OCI-LY1 (cell line): ENCODE data around the gene BCL2L13.
"Not testable (repeated sequence)": the region's sequence is repeated elsewhere in the genome, so short reads cannot be mapped to it uniquely, and the experiment has no call there.

Source experiments
- H2AFZ ChIP-seq: fragments of 200-600 bp; sonication (generic), shearing (Covaris generic); 2 replicates; pipeline ENCODE4 v1.6.0; 2014; ENCODE audit warnings: antibody characterized with exemption, mild to moderate bottlenecking, low read length
- H3F3A ChIP-seq: fragments of 200-600 bp; sonication (generic), shearing (Covaris generic); 2 replicates; pipeline ENCODE4 v1.6.0; 2014; ENCODE audit warnings: mild to moderate bottlenecking, antibody characterized with exemption, low read length, moderate library complexity; ENCODE audit not compliant: insufficient read depth
- H3K27ac ChIP-seq: fragments of 200-600 bp; sonication (generic); 2 replicates; pipeline ENCODE4 v1.5.1; 2014; ENCODE audit warnings: low read length, mixed run types, mild to moderate bottlenecking, low read depth; ENCODE audit not compliant: poor library complexity, severe bottlenecking
- H3K27me3 ChIP-seq: fragments of 200-600 bp; sonication (generic); 2 replicates; pipeline ENCODE4 v1.6.0; 2014; ENCODE audit warnings: antibody characterized with exemption, mild to moderate bottlenecking, low read length, moderate library complexity; ENCODE audit not compliant: insufficient read depth
- H3K36me3 ChIP-seq: fragments of 200-600 bp; sonication (generic); 2 replicates; pipeline ENCODE4 v1.6.1; 2014; ENCODE audit warnings: mild to moderate bottlenecking, antibody characterized with exemption, low read length, moderate library complexity, mixed read lengths; ENCODE audit not compliant: insufficient read depth
- H3K4me1 ChIP-seq: fragments of 200-600 bp; sonication (generic); 2 replicates; pipeline ENCODE4 v1.5.1; 2014; ENCODE audit warnings: mild to moderate bottlenecking, low read length, moderate library complexity; ENCODE audit not compliant: insufficient read depth, severe bottlenecking
- H3K4me2 ChIP-seq: fragments of 200-600 bp; sonication (generic), shearing (Covaris generic); 2 replicates; pipeline ENCODE4 v1.6.1; 2014; ENCODE audit warnings: low read length
- H3K4me3 ChIP-seq: fragments of 200-600 bp; sonication (generic); 2 replicates; pipeline ENCODE4 v1.5.1; 2014; ENCODE audit warnings: low read length, low read depth, mild to moderate bottlenecking, mixed read lengths; ENCODE audit not compliant: poor library complexity, severe bottlenecking
- H3K79me2 ChIP-seq: fragments of 200-600 bp; shearing (Covaris generic); 2 replicates; pipeline ENCODE4 v1.6.1; 2016; ENCODE audit warnings: mixed run types, low read length, mixed read lengths; ENCODE audit not compliant: insufficient read depth
- H3K9ac ChIP-seq: fragments of 200-600 bp; sonication (generic), shearing (Covaris generic); 2 replicates; pipeline ENCODE4 v1.6.1; 2014; ENCODE audit warnings: mild to moderate bottlenecking, low read length, mixed read lengths
- H3K9me2 ChIP-seq: fragments of 200-600 bp; sonication (generic), shearing (Covaris generic); 2 replicates; pipeline ENCODE4 v1.6.1; 2014; ENCODE audit warnings: low read depth, mild to moderate bottlenecking, low read length, mixed read lengths
- H3K9me3 ChIP-seq: fragments of 200-600 bp; shearing (Covaris generic); 2 replicates; pipeline ENCODE4 v1.6.1; 2014; ENCODE audit warnings: low read length, mixed read lengths
- H4K20me1 ChIP-seq: fragments of 200-600 bp; sonication (generic), shearing (Covaris generic); 2 replicates; pipeline ENCODE4 v1.6.0; 2016; ENCODE audit warnings: mild to moderate bottlenecking, low read length; ENCODE audit not compliant: insufficient read depth
- CTCF ChIP-seq: fragments of 200-600 bp; sonication (generic), shearing (Covaris generic); IDR thresholded peaks from 2 replicates; pipeline ENCODE4 v1.5.1; 2017; ENCODE audit warnings: mild to moderate bottlenecking, antibody characterized with exemption, low read length, moderate library complexity, mixed read lengths
- EZH2 ChIP-seq: fragments of 200-600 bp; sonication (generic), shearing (Covaris generic); IDR thresholded peaks from 2 replicates; pipeline ENCODE4 v1.8.0; 2017; ENCODE audit warnings: borderline replicate concordance, mixed run types, mild to moderate bottlenecking, antibody characterized with exemption, low read length, moderate library complexity, mixed read lengths

BCL2L13 gene

GRCh38 chr22:17633217-17633997 is 5.2 kb upstream of the BCL2L13 start:
- H3K27me3 ChIP-seq: no peaks in the 10 kb centered on the region
- H4K20me1 ChIP-seq: no peaks in the 10 kb centered on the region
- H3F3A ChIP-seq: no peaks in the 10 kb centered on the region
- no peaks in the 10 kb centered on the region for H3K36me3 ChIP-seq
- H3K79me2 ChIP-seq: peaks cover 5% of the 10 kb centered on the region
- H3K4me3 ChIP-seq: no peak overlapping the region
- no peaks in the 10 kb centered on the region for H3K9me3 ChIP-seq
- TF ChIP-seq CTCF: no peak
- H3K27ac ChIP-seq: peak overlapping the region; percentile 19
- no peak overlapping the region for H3K9ac ChIP-seq
- no peaks in the 10 kb centered on the region for H3K9me2 ChIP-seq
- H3K4me2 ChIP-seq: no peak overlapping the region
- no peak overlapping the region for H2AFZ ChIP-seq
- H3K4me1 ChIP-seq: peaks cover 16% of the 10 kb centered on the region

GRCh38 chr22:17633998-17634323 is 4.6 kb upstream of the BCL2L13 start:
- TF ChIP-seq CTCF: no peak
- TF ChIP-seq EZH2: no peak
- Histone ChIP-seq H3K27ac (no peak overlapping the region), H3K9me3 (no peaks in the 10 kb centered on the region), H3K79me2 (0 out of 2 replicates have a peak, but pooled peaks cover 3% of the 10 kb centered on the region), H3F3A (no peaks in the 10 kb centered on the region), H3K4me3 (no peak overlapping the region), H3K27me3 (no peaks in the 10 kb centered on the region), H4K20me1 (no peaks in the 10 kb centered on the region), H3K9ac (no peak overlapping the region), H2AFZ (no peak overlapping the region), H3K36me3 (no peaks in the 10 kb centered on the region), H3K4me1 (peaks cover 16% of the 10 kb centered on the region), H3K9me2 (no peaks in the 10 kb centered on the region), H3K4me2 (no peak overlapping the region)

GRCh38 chr22:17634696-17635095 is 3.9 kb upstream of the BCL2L13 start:
- Histone ChIP-seq H3K9me3 (no peaks in the 10 kb centered on the region), H3K79me2 (no peaks in the 10 kb centered on the region), H3K36me3 (no peaks in the 10 kb centered on the region), H3K9me2 (no peaks in the 10 kb centered on the region), H3K4me1 (peaks cover 13% of the 10 kb centered on the region), H3K9ac (no peak overlapping the region), H3K4me2 (no peak overlapping the region), H3K4me3 (no peak overlapping the region), H4K20me1 (no peaks in the 10 kb centered on the region), H3K27ac (no peak overlapping the region), H2AFZ (no peak overlapping the region), H3F3A (no peaks in the 10 kb centered on the region), H3K27me3 (no peaks in the 10 kb centered on the region)
- no peak for TF ChIP-seq CTCF
- no peak for TF ChIP-seq EZH2

- H3K4me1 ChIP-seq: peaks cover 19% of the 10 kb centered on the region
- H3K9me3 ChIP-seq, H4K20me1 ChIP-seq, H2AFZ ChIP-seq, H3K79me2 ChIP-seq, H3F3A ChIP-seq, H3K4me2 ChIP-seq, H3K9me2 ChIP-seq, H3K27ac ChIP-seq, H3K4me3 ChIP-seq, H3K9ac ChIP-seq, H3K36me3 ChIP-seq, H3K27me3 ChIP-seq: not testable (repeated sequence)
Measured at GRCh38 chr22:17636850-17637249, 1.7 kb upstream of the BCL2L13 start.
